Measurements from ENCODE around the gene VAC14. TPM values are rescaled to one million over a fixed set of nuclear protein-coding genes. Genes with fewer than 3 reads are reported as not detected.

VAC14 gene
- total RNA-seq, 4 donors from 2014 or later: 31.1 to 47.0 (median 37.0) TPM

DNA sequence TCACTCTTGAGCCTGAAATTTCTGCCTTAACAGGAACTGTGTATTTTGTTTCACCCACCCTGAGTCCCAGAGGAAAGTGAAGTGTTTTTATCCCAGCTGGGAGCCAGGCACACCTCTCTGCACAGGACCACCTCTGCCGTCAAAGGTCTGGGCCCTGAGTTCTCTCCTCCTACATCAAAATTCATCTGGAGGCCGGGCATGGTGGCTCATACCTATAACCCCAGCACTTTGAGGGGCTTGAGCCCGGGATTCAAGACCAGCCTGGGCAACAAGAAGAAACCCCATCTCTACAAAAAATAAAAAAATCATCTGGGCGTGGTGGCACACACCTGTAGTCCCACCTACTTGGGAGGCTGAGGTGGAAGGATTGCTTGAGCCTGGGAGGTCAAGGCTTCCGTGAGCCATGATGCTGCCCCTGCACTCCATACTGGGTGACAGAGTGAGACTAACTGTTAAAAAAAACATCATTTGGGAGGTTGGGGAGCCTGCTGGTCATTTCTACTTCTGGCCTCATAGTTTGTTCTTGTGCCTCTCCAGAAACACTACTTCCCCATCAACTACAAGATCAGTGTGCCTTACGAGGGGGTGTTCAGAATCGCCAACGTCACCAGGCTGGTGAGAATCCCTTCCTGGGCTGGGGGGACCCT is 144.8 kb downstream of the VAC14 start:
- no peak overlapping the region for H3K27ac ChIP-seq (replicated peaks in 1 of 4)
- intact Hi-C loops (cut with DNase I): no loop called here
- peaks cover 5 to 21% (median 17%) of the 10 kb centered on the region in 4 donors for H3K4me1 ChIP-seq
- TF ChIP-seq EP300 (IDR thresholded peaks at IDR 0.05): no peak
- no peak for TF ChIP-seq POLR2AphosphoS5 (IDR thresholded peaks at IDR 0.05)
- DNase-seq (ENCODE audit: extremely low spot score): no peak
- 88% methylated on average over 7 of the region's 8 CpGs for WGBS
- no peak overlapping the region for H3K4me3 ChIP-seq
- H3K36me3 ChIP-seq: no peaks in the 10 kb centered on the region
- H3K27me3 ChIP-seq: no peaks in the 10 kb centered on the region
- H3K9me3 ChIP-seq: no peaks in the 10 kb centered on the region

- peak overlapping the region; percentile 21 to 65 (median 34) for H3K27ac ChIP-seq (replicated peaks in 1 of 4)
Measured at GRCh38 chr16:70653809-70654771, 146.9 kb downstream of the VAC14 start.

GRCh38 chr16:70653406-70653805 is 147.6 kb downstream of the VAC14 start:
- intact Hi-C loops (cut with DNase I): loop anchor here (5.0 kb wide), 3 partner anchors 76 to 281 kb away; no protein-coding TSS in a partner anchor
- WGBS: 79% methylated on average over 4 of the region's 4 CpGs
- no peak overlapping the region for H3K4me3 ChIP-seq
- no peak for TF ChIP-seq EP300 (IDR thresholded peaks at IDR 0.05)
- DNase-seq (ENCODE audit: extremely low spot score): no peak
- peaks cover 5 to 11% (median 8%) of the 10 kb centered on the region in 4 donors for H3K4me1 ChIP-seq
- no peak overlapping the region for H3K27ac ChIP-seq (replicated peaks in 1 of 4)
- no peaks in the 10 kb centered on the region for H3K36me3 ChIP-seq
- no peaks in the 10 kb centered on the region for H3K27me3 ChIP-seq
- H3K9me3 ChIP-seq: no peaks in the 10 kb centered on the region

More at GRCh38 chr16:70653809-70654771, 146.9 kb downstream of the VAC14 start:
- 41% methylated on average over 29 of the region's 35 CpGs for WGBS
- H3K4me1 ChIP-seq: peaks cover 5 to 11% (median 8%) of the 10 kb centered on the region in 4 donors
- intact Hi-C loops (cut with DNase I): loop anchor here (5.0 kb wide), 3 partner anchors 77 to 282 kb away; no protein-coding TSS in a partner anchor
- TF ChIP-seq EP300 (IDR thresholded peaks at IDR 0.05) (no peak), POLR2A (IDR thresholded peaks at IDR 0.05; ENCODE audit: low read depth) (no peak), POLR2AphosphoS5 (IDR thresholded peaks at IDR 0.05) (peak; percentile 51 to 69), CTCF (IDR thresholded peaks at IDR 0.05) (peak; percentile 89 to 98 (median 92))
- H3K36me3 ChIP-seq: no peaks in the 10 kb centered on the region
- no peaks in the 10 kb centered on the region for H3K27me3 ChIP-seq
- no peaks in the 10 kb centered on the region for H3K9me3 ChIP-seq
- peak; percentile 99 for DNase-seq (ENCODE audit: extremely low spot score)
- peak overlapping the region; percentile 29 to 46 (median 32) for H3K4me3 ChIP-seq

DNA sequence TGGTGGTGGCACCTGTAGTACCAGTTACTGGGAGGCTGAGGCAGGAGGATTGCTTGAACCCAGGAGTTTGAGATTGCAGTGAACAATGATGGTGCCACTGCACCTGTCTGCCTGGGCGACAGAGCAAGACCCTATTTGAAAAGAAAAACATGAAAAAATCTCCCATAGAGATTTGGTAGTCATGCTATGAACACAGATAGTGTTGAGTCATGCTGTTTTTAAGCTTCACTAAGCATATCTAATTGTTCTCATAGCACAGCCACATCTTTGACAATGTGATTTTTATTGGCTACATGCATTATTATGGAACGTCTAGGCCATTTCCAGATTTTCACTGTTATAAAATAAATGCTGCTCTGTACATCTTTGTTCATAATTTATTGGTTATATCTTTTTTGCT is 148.6 kb downstream of the VAC14 start:
- 78% methylated on average over 2 of the region's 2 CpGs for WGBS
- intact Hi-C loops (cut with DNase I): loop anchor here (5.0 kb wide), 3 partner anchors 75 to 280 kb away; no protein-coding TSS in a partner anchor
- Histone ChIP-seq H3K27me3 (no peaks in the 10 kb centered on the region), H3K4me3 (no peak overlapping the region), H3K27ac (replicated peaks in 1 of 4) (no peak overlapping the region), H3K4me1 (peaks cover 5 to 17% (median 8%) of the 10 kb centered on the region in 4 donors), H3K36me3 (no peaks in the 10 kb centered on the region), H3K9me3 (no peaks in the 10 kb centered on the region)
- DNase-seq (ENCODE audit: extremely low spot score): no peak
- TF ChIP-seq EP300 (IDR thresholded peaks at IDR 0.05): no peak
- TF ChIP-seq POLR2AphosphoS5 (IDR thresholded peaks at IDR 0.05): no peak
- TF ChIP-seq POLR2A (IDR thresholded peaks at IDR 0.05; ENCODE audit: low read depth): no peak
- TF ChIP-seq CTCF (IDR thresholded peaks at IDR 0.05): no peak

DNA sequence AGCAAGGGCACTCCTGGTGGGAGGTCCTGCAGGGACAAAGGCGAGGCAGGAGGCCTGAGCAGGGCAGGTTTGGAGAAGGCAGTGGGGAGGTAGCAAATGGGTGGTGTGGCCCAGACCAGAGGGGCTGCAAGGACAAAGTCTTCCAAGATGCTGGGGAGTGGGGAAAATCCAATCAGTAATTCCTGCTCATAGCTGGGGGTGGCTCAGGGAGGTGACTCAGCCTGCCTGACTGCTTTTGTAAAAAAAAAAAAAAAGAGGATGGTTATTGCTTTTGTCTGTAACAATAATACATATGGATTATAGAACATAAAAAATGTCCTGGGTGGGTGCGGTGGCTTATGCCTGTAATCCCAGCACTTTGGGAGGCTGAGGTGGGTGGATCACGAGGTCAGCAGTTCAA is 149.4 kb downstream of the VAC14 start:
- Histone ChIP-seq H3K9me3 (no peaks in the 10 kb centered on the region), H3K27me3 (no peaks in the 10 kb centered on the region), H3K36me3 (no peaks in the 10 kb centered on the region), H3K4me1 (peaks cover 5 to 25% (median 15%) of the 10 kb centered on the region in 4 donors), H3K4me3 (no peak overlapping the region), H3K27ac (replicated peaks in 1 of 4) (no peak overlapping the region)
- TF ChIP-seq POLR2A (IDR thresholded peaks at IDR 0.05; ENCODE audit: low read depth) (no peak), EP300 (IDR thresholded peaks at IDR 0.05) (no peak), POLR2AphosphoS5 (IDR thresholded peaks at IDR 0.05) (no peak), CTCF (IDR thresholded peaks at IDR 0.05) (no peak)
- intact Hi-C loops (cut with DNase I): loop anchor here (5.0 kb wide), 3 partner anchors 74 to 279 kb away; no protein-coding TSS in a partner anchor
- no peak for DNase-seq (ENCODE audit: extremely low spot score)
- WGBS: 88% methylated on average over 3 of the region's 3 CpGs

Data from esophagus muscularis mucosa (tissue), 4 donors.